Breast epithelium (tissue), 3 donors: ENCODE measurements around the gene CINP.
"Not testable (repeated sequence)": the region's sequence is repeated elsewhere in the genome, so short reads cannot be mapped to it uniquely, and the experiment has no call there.

Experiments used
- CTCF ChIP-seq, 3 donors: fragments of 450-650 bp; IDR thresholded peaks; one replicate each; pipeline ENCODE4 v1.5.1; 2016 to 2017; ENCODE audit warnings: antibody characterized with exemption in 3 of 3, mild to moderate bottlenecking in 3 of 3, moderate library complexity in 3 of 3
- POLR2AphosphoS5 ChIP-seq, 3 donors: sonication (generic); formaldehyde crosslinking; IDR thresholded peaks; one replicate each; pipeline ENCODE4 v1.6.1; 2017; ENCODE audit warnings: antibody characterized with exemption in 3 of 3

GRCh38 chr14:102298303-102299070 lies 64.2 kb downstream of the CINP start:
- TF ChIP-seq CTCF, POLR2AphosphoS5 (IDR thresholded peaks at IDR 0.05): not testable (repeated sequence)
